ENCODE data around the gene MAGOH. TPM values are rescaled to one million over a fixed set of nuclear protein-coding genes. Genes with fewer than 3 reads are reported as not detected.

The MAGOH gene
- total RNA-seq, 4 donors from 2014 or later: 16.2 to 50.3 (median 20.2) TPM

DNA sequence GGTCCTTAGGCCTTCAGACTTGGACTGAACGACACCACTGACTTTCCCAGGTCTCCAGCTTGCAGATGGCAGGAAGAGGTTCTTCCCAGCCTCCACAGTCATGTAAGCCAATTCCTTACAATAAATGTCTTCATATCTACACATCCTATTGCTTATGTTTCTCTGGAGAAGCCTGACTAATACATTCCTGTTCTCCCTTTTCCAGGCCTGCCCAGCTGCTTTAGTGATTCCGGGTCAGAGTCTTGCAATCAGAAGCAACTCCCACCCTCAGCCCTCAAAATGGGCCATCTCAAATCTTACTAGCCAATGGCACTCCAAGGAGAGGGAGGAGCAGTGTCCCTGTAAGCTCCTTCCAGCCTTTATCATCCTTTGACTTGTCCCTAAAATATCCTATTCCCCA is 58.1 kb downstream of the MAGOH start:
- no peaks in the 10 kb centered on the region for H3K36me3 ChIP-seq
- no peak overlapping the region for H3K27ac ChIP-seq
- H3K9me3 ChIP-seq: no peaks in the 10 kb centered on the region
- peaks cover 0 to 45% (median 0%) of the 10 kb centered on the region in 4 donors for H3K4me1 ChIP-seq
- H3K27me3 ChIP-seq: no peaks in the 10 kb centered on the region
- no peak overlapping the region for H3K4me3 ChIP-seq
- no peak for DNase-seq
- no peak for TF ChIP-seq POLR2A (IDR thresholded peaks at IDR 0.05)
- TF ChIP-seq CTCF (IDR thresholded peaks at IDR 0.05): no peak

Other genes starting within 250 kb of the MAGOH start
- 10 to 100 TPM in 3 of 4 donors, 1 to 10 TPM in 1; 7.0 to 32.2 (median 17.0) TPM for gene PODN, start 176.3 kb downstream of the MAGOH start, total RNA-seq
- gene SLC1A7, start 95.9 kb downstream of the MAGOH start, total RNA-seq: 10 to 100 TPM in 1 of 4 donors, 1 to 10 TPM in 2, not detected in 1; 4.7 to 12.8 (median 9.4) TPM
- 100 to 1,000 TPM in 1 of 4 donors, 10 to 100 TPM in 3; 23.1 to 134 (median 55.0) TPM for gene CPT2, start 41.7 kb downstream of the MAGOH start, total RNA-seq
- gene CZIB, start 17.9 kb downstream of the MAGOH start, total RNA-seq: 10 to 100 TPM; 12.1 to 45.3 (median 25.3) TPM
- gene LRP8, start 89.6 kb upstream of the MAGOH start, total RNA-seq: 10 to 100 TPM in 1 of 4 donors, 1 to 10 TPM in 3; 4.5 to 33.8 (median 5.0) TPM
- gene DMRTB1, start 220.9 kb upstream of the MAGOH start, total RNA-seq: not detected

Measured in Peyer's patch (tissue), 4 donors.